Stimulated activated CD8-positive, alpha-beta memory T cell treated with anti-CD3 and anti-CD28 coated beads, Interleukin-12 subunit alpha, Interleukin-12 subunit beta, amount 100 ng/mL, for 24 hours (primary cell): ENCODE measurements around the gene ADAMTS10.
"Not testable (repeated sequence)": the region's sequence is repeated elsewhere in the genome, so short reads cannot be mapped to it uniquely, and the experiment has no call there.

ENCODE experiments used
- DNase-seq: peaks from one replicate; pipeline ENCODE4 v3.0.0-alpha.2; 2020; ENCODE audit errors: extremely low read depth

The ADAMTS10 gene

GRCh38 chr19:8626842-8627241, 16.3 kb upstream of the ADAMTS10 start:
- DNase-seq, result no peak

GRCh38 chr19:8622886-8623285, 12.4 kb upstream of the ADAMTS10 start:
- DNase-seq, result not testable (repeated sequence)

GRCh38 chr19:8618751-8619150, 8.2 kb upstream of the ADAMTS10 start:
- no peak for DNase-seq

- no peak for DNase-seq
Observed at GRCh38 chr19:8617984-8618383, 7.5 kb upstream of the ADAMTS10 start.

- not testable (repeated sequence) for DNase-seq
Observed at GRCh38 chr19:8617325-8617724, 6.8 kb upstream of the ADAMTS10 start.

GRCh38 chr19:8616861-8617260, 6.3 kb upstream of the ADAMTS10 start:
- no peak for DNase-seq

GRCh38 chr19:8615813-8616596, 5.5 kb upstream of the ADAMTS10 start:
- DNase-seq, result no peak

- no peak for DNase-seq
Observed at GRCh38 chr19:8615024-8615423, 4.5 kb upstream of the ADAMTS10 start.

- no peak for DNase-seq
Observed at GRCh38 chr19:8614455-8614854, 3.9 kb upstream of the ADAMTS10 start.

GRCh38 chr19:8612807-8613171, 2.3 kb upstream of the ADAMTS10 start:
- no peak for DNase-seq

GRCh38 chr19:8611877-8612806, 1.6 kb upstream of the ADAMTS10 start:
- DNase-seq, result no peak

GRCh38 chr19:8611391-8611876, 919 bp upstream of the ADAMTS10 start:
- DNase-seq, result no peak

GRCh38 chr19:8610936-8611300, 403 bp upstream of the ADAMTS10 start:
- DNase-seq, result no peak

GRCh38 chr19:8609279-8610040, 1.1 kb downstream of the ADAMTS10 start:
- no peak for DNase-seq

- DNase-seq, result no peak
Observed at GRCh38 chr19:8608941-8609278, 1.6 kb downstream of the ADAMTS10 start.

GRCh38 chr19:8607386-8607785, 3.1 kb downstream of the ADAMTS10 start:
- no peak for DNase-seq

- DNase-seq, result no peak
Observed at GRCh38 chr19:8605514-8605913, 5.0 kb downstream of the ADAMTS10 start.

- no peak for DNase-seq
Observed at GRCh38 chr19:8601796-8602195, 8.7 kb downstream of the ADAMTS10 start.

GRCh38 chr19:8600816-8601215, 9.7 kb downstream of the ADAMTS10 start:
- no peak for DNase-seq

GRCh38 chr19:8600064-8600463, 10.5 kb downstream of the ADAMTS10 start:
- no peak for DNase-seq

GRCh38 chr19:8596168-8596567, 14.3 kb downstream of the ADAMTS10 start:
- no peak for DNase-seq

- no peak for DNase-seq
Observed at GRCh38 chr19:8595651-8596050, 14.9 kb downstream of the ADAMTS10 start.
